GM13977 (cell line): Measurements from ENCODE around the gene FETUB.

Source experiments
- DNase-seq: peaks from one replicate; pipeline ENCODE4 v3.0.0; 2012; ENCODE audit warnings: low spot score
- in situ Hi-C: fragments of 300-500 bp; cut with MboI; formaldehyde crosslinking; loops from one replicate; pipeline ENCODE4 v1.12.0; 2022; ENCODE audit warnings: low sequenced_read_pairs, low pct_unique_long_range_greater_than_20kb, mixed read lengths, inconsistent platforms; ENCODE audit not compliant: unreplicated experiment
- TF ChIP-seq, protein P1 (sequence below): IDR thresholded peaks from 2 replicates; pipeline ENCODE4 v1.5.1; 2012; ENCODE audit warnings: mild to moderate bottlenecking, control low read depth; ENCODE audit not compliant: insufficient read depth; ENCODE audit errors: extremely low read depth, missing control alignments

The FETUB gene

DNA sequence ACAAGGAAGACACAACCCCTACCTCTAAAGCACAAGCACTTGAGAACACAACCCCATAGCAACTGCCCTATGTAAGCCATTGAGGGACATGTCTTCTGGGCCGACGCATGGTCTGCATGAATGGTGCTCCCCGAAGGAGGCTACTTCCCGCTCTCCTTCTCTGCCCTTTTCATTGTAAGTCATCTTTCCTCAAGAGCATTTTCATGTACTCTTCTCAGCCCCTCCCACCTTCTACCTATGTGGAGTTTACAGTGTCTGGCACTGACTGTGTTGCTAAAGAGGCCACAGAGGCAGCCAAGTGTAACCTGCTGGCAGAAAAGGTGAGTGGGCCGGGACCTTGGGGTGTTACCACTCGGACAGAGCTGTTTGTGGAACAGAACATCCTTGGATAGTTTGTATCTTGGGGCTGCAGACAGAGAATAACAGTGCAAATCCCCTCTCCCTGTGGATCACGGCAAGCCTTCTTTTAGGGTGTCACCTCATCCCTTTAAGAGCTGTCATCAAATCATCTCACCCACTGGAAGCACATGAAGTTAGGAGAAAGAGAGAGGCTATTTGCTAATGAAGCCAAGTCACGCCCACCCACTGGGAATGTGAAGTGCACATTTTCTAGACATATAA lies 21.8 kb upstream of the FETUB start:
- in situ Hi-C loops = loop anchor here (10.0 kb wide), 1 partner anchor 196 kb away; no protein-coding TSS in a partner anchor
- DNase-seq = no peak
- TF ChIP-seq, protein P1, sequence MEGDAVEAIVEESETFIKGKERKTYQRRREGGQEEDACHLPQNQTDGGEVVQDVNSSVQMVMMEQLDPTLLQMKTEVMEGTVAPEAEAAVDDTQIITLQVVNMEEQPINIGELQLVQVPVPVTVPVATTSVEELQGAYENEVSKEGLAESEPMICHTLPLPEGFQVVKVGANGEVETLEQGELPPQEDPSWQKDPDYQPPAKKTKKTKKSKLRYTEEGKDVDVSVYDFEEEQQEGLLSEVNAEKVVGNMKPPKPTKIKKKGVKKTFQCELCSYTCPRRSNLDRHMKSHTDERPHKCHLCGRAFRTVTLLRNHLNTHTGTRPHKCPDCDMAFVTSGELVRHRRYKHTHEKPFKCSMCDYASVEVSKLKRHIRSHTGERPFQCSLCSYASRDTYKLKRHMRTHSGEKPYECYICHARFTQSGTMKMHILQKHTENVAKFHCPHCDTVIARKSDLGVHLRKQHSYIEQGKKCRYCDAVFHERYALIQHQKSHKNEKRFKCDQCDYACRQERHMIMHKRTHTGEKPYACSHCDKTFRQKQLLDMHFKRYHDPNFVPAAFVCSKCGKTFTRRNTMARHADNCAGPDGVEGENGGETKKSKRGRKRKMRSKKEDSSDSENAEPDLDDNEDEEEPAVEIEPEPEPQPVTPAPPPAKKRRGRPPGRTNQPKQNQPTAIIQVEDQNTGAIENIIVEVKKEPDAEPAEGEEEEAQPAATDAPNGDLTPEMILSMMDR = no peak

DNA sequence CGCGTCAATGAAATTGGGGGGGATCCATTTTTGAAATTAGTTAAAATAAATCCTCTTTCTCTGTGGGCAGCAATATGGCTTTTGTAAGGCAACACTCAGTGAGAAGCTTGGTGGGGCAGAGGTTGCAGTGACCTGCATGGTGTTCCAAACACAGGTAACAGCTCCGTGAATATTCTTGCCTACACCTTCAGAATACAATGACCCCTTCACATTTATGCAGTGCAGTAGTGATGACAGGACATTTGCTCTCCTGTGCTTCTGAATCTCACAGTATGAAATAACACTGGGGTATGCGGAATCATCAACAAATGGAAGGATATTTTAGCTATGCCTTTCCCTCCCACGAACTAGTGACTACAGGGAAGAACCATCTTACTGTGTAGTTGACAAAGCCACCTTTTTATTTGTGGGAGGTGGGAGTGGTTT lies 20.4 kb upstream of the FETUB start:
- in situ Hi-C loops = loop anchor here (10.0 kb wide), 1 partner anchor 195 kb away; no protein-coding TSS in a partner anchor
- TF ChIP-seq, protein P1 = no peak
- DNase-seq = no peak

DNA sequence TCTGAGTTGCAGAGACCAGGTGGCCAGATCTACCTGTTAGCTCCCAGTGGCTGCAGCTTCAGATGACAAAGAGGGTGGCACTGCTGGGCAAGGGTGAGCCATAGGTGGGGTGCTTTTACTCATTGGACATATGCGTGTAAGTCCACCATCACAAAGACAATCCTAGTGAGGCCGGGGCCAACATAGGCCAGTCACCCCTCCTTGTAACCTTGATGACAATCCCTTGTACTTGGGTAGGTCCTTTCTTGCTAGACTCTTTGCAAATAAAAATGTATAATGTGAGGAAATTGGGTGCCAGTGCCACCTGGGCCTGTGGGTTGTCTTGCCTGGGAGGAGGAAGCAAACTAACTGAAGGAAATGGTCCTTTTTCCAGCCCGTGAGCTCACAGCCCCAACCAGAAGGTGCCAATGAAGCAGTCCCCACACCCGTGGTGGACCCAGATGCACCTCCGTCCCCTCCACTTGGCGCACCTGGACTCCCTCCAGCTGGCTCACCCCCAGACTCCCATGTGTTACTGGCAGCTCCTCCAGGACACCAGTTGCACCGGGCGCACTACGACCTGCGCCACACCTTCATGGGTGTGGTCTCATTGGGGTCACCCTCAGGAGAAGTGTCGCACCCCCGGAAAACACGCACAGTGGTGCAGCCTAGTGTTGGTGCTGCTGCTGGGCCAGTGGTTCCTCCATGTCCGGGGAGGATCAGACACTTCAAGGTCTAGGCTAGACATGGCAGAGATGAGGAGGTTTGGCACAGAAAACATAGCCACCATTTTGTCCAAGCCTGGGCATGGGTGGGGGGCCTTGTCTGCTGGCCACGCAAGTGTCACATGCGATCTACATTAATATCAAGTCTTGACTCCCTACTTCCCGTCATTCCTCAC lies 19.7 kb upstream of the FETUB start:
- TF ChIP-seq, protein P1 = no peak
- DNase-seq = no peak
- in situ Hi-C loops = no loop called here

DNA sequence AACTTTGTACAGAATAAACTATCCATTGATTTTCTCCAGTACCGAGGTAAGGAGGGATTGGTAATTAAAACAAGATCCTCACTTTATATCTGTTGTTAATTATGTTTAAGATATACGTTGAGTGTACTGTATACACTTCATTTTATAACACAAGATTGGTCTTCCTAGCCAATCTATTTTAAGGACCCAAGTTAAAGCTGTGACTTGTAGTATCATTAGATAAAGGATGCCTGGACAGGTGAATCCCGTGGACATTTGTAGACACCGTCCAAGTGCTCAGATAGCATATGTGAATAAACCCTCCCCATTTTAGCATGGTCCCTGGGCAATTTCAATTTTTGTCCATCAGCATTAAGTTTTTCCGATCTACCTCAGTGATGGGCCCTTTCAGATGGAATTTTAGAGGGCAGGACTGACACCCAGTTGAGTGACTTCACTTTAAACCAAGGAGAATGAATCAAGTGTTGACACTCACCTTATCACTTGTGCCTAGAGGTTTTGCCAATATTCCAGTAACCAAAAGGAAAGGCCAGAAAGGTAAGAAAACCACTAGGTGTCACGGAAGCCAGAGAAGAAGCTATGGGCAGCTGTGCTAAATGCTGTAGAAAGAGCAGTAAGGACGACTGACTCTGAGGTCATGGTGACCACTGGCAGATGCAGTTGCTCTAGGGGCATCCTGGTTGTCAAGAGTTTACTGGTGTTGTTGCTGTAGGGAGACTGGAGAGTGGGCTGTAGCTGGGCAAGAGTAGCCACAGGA lies 18.1 kb upstream of the FETUB start:
- in situ Hi-C loops = no loop called here
- TF ChIP-seq, protein P1 = no peak
- no peak for DNase-seq

DNA sequence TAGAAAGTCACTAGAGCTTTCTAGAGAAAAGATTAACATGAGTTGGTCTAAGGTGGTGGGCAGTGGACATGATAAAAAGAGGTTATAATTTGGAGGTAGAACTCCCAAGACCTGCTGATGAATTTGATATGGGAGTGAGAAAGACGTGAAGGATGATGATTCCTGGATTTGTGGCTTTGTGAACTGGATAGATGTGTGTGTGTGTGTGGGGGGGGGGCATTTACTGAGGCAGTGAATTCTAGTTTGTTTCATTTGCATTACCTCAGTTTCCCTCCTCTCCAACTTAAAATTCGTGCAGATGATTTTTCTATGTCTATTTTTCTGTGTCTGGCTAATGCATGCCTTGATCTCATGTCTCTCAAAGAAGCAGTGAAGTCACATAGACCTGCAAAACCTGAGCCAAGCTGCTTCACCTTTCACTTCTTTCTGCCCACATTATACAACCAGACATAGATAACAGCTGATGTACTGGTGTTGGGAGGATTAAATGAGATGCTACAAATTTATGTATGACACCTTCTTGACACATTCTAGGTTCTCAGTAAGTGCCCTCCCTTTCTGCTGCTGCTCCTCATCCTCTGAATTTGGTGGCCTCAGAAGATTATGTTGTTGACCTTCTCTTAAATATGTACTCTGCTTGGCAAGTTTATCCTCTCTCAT lies 17.4 kb upstream of the FETUB start:
- in situ Hi-C loops = no loop called here
- no peak for DNase-seq
- TF ChIP-seq, protein P1 = no peak

DNA sequence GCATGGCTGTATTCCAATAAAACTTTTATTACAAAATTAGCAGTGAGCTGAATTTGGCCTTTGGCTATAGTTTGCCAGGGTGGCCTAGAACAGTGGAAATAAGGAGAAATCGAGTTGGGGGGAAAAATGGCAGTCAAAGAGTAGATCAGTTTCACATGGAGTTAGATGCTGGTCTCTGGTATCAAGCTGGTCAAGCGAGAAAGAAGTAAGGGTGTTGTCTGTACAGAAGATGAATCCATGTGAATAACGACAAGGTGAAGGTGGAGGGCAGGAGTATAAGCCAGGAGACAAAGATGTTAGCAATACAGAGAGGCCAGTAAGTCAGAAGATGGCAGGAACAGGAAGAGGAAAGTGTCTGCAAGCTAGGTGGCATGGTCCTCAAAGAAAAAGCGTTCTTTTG lies 15.6 kb upstream of the FETUB start:
- in situ Hi-C loops = no loop called here
- TF ChIP-seq, protein P1 = no peak
- no peak for DNase-seq
